GM18907 (cell line): Measurements from ENCODE around the gene KRT33A.
"Not testable (repeated sequence)": the region's sequence is repeated elsewhere in the genome, so short reads cannot be mapped to it uniquely, and the experiment has no call there.

Source experiments
- ATAC-seq: cut with Tn5 transposase; IDR thresholded peaks from one replicate; pipeline ENCODE4 v1.9.1; 2021; ENCODE audit warnings: mild to moderate bottlenecking, moderate library complexity; ENCODE audit not compliant: unreplicated experiment

The KRT33A gene

DNA sequence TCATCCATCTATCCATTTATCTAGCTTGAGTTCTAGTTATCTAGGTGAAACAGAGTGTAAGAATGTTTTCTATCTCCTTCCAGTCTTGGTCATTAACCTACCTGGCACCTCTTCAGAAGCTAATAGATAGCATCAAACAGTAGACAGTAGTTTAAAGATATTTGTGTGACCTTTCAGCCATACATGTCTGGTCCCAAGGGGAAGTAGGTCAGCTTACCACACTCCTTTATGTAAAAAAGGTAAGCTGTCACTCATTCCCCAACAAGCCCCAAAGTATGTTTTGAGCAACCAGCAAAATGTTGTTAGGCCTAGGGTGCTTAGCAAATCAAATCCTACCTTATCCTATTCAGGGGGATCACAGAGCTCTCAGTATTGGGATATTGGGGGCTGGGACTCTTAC, 15.4 kb upstream of the KRT33A start:
- no peak for ATAC-seq

GRCh38 chr17:41363881-41364280, 13.3 kb upstream of the KRT33A start:
- no peak for ATAC-seq

- ATAC-seq: no peak
These were observed 9.8 kb upstream of the KRT33A start for GRCh38 chr17:41360296-41360995.

GRCh38 chr17:41354536-41354935, 3.9 kb upstream of the KRT33A start:
- ATAC-seq: no peak

GRCh38 chr17:41352597-41353366, 2.2 kb upstream of the KRT33A start:
- no peak for ATAC-seq

DNA sequence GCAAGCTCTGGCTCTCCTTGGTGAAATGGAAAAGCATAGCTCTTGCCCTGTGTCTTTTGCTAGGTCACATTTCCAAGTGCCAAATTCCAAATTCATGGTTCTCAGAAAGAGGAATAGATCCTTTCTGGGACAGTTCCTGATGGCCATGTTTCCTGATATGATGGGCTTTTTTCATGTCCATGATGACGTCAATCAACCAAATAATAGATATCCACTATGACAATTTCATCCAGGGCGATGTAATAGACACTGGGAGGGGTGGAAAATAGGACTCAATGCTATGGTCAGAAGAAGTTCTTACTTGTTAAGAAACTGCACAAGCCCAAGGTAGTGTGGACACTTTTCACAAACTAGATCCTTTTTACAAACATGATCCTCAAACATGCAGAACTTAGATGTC, 549 bp upstream of the KRT33A start:
- ATAC-seq: no peak

GRCh38 chr17:41347869-41348760, 2.5 kb downstream of the KRT33A start:
- no peak for ATAC-seq

- not testable (repeated sequence) for ATAC-seq
These were observed 4.2 kb downstream of the KRT33A start for GRCh38 chr17:41346421-41346820.

DNA sequence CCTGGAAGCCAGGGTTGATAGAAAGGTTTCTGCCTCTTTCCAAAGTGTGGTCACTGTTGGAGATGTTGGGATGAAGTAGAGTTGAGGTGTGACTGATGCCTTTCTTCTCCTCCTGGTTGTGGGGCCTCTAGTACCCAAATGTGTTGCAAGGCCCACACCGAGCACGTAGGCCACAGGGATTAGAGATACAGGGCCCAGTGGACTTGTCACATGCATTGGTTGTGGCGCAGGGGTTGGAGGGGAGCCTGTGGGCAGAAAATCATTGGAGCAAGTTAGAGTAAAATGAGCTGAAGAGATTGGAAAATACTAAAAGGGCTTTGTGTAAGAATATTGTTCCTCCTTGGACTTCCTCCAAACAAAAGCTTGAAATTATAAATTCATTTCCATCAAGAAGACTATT, 4.6 kb downstream of the KRT33A start:
- no peak for ATAC-seq

GRCh38 chr17:41343029-41343428, 7.6 kb downstream of the KRT33A start:
- no peak for ATAC-seq

GRCh38 chr17:41340934-41341861, 9.4 kb downstream of the KRT33A start:
- peak; percentile 38 for ATAC-seq

DNA sequence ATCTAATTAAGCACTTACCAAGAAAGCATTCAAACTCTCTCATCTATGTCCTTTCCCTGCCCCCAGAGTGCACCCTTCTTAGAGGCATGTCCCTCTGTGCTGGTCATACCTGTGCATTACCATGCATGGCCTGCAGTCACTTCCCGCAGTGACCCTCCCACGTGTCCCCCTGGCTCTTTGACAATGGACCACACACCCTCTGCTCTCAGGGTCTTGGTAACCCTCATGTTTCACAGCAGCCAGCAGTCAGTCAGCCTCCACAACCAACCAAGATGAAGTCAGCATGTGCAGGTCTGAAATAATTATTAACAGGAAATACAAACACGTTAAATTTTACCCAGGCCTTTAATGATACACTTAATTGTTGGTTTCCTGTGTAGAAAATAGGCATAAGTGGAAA, 10.1 kb downstream of the KRT33A start:
- ATAC-seq: peak; percentile 40

DNA sequence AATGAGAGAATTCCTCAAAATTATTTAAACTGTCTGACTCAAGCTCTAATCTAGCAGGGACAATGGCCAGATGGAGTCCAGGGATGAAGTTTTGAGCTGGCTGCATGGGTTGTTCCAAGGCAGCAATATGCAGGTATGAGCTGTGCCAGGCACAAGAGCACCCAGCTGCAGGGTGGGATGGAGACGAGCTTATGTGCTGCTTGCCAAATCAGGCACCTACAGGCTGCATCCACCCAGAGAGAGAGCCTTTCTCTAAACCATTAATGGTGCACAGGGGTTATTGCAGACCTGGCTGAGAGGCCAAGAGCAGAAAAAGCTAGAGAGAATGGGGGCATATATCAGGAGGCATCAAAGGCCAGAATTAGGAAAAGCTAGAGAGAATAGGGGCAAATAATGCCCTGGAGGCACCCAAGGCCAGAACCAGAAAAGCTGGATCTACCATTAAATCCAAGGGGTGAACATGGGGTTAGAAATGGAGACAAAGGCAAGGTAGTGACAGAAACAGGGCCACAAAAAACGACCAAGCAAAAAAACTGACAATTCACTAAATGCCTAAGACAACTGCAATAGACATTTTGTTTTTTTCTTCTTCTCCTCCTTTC, 11.0 kb downstream of the KRT33A start:
- ATAC-seq: no peak

DNA sequence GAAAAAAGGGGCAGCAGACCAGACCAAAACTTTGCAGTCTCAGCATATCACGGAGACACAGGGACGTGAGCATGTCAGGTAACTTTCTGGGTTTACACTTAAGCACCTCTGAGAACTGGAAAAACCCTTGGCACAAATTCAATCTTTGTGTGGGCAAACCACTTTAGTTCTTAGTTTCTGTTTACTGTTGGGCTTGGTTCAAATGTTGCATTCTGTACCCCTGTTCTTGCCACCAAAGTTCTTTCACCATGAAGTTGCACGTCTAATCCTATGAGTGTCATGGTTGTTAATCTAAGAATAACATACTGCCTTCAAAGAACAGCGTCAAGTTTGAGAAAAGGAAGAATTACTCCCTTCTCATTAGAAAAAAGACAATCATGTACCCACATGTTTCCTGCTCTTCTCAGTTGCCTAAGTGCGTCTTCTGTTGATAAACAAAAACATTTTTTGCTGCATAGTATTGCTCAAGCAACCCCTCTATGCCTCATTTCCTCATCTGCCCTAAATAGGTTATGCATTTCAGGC, 11.6 kb downstream of the KRT33A start:
- peak; percentile 53 for ATAC-seq

DNA sequence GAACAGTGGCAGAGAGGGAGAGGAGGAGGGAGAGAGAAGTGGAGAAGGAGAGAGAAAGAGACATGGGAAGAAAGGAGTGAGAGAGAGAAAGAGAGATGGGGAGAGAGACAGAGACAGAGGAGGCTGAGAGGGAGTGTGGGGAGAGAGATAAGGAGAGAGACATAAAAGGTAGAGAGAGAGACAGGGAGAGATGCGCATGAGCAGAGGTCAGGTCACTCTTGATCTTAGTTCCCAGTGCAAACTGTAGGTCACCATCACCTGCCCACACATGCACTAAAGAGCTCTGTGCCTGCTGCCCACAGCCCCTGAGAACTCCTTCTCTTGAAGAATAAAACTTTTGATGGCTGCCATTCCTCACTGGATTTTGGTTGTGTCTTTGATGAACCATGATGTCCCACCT, 14.9 kb downstream of the KRT33A start:
- ATAC-seq: no peak

DNA sequence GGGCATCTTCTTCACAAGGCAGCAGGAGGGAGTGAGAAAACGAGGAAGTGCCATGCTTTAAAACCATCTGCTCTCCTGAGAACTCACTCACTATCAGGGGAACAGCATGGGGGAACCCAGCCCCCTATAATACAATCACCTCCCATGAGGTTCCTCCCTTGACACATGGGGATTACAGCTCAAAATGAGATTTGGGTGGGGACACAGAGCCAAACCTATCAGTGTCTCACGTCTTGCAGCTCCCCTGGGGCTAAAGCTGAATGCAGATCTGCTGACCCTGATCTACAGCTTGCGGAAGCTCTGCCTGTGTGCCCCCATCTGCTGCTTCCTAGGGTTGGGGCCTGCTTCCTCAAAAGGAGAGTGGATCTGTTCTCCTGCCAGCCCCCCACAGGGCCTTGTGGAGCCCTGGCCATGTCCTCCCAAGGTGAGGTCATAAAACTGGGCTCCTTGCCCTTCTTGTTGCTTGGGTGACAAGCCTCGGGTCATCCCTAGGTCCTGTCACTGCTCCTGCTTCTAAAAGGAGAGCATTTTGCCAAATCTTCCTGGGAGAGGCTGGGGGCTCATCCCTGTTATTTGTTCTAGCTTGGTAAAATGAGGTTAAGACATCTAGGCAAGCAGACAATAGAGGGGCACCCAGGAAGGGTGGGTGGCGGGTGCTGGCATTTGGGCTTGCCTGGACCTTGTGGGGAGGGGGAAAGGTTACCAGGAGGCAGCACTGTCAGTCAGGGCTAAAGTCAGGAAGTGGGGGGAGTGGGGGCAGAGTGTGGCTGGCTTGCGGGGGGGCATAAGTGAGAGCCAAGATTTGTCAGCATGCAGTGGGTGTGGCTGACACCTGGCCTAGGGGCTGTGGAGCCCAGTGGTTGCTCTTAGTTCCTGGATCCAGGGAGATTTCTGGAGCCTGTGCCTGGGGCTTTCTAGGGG, 16.0 kb downstream of the KRT33A start:
- no peak for ATAC-seq

- no peak for ATAC-seq
These were observed 16.8 kb downstream of the KRT33A start for GRCh38 chr17:41333836-41334235.

- ATAC-seq: no peak
These were observed 17.5 kb downstream of the KRT33A start for GRCh38 chr17:41333098-41333497.

GRCh38 chr17:41332239-41332638, 18.4 kb downstream of the KRT33A start:
- ATAC-seq: no peak
